Suppressor macrophage treated with lipopolysaccharide for 4 hours (primary cell): ENCODE results near the gene EPB41L4A.

Experiments used
- DNase-seq: peaks from one replicate; pipeline ENCODE4 v3.0.0-alpha.2; 2020

EPB41L4A gene

GRCh38 chr5:112142769-112143270 is 276.3 kb downstream of the EPB41L4A start:
- peak; percentile 69 for DNase-seq

DNA sequence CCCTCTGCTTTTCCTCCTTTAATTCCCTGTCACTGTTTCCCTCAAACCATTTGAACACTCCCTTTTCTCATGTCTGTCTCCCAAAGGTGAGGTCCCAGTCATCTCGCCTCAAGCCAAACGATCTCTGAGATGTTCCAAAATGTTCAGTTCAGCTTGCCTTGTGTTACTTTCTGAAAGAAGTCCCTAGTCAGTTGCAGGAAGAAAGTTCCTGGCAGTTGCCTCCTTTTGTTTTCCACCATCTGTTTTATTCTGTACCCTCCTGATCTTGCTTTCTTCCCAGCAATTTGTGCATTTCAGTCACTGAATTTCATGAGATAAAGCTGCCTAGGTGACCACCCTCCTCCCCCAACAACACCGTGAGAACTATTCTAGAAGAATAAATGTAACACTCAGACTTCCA is 277.5 kb downstream of the EPB41L4A start:
- DNase-seq: no peak

DNA sequence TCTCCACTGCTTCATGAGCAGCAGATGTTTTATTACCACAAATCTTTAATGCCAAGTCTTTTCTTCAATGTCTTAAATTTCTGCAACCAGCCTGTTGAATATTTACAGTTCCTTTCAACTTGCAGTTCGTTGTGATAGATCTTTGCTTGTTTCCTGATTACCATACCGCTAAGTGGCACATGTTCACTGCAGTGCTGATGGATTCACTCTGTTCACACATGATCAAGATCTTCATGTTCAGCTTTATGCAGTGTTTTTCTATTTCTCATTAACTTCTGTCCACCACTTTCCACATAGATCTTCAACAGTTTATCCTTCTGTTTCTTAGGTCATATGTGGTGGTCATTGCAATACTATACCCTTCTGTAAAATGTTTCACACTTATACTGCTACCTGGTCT is 280.6 kb downstream of the EPB41L4A start:
- no peak for DNase-seq

GRCh38 chr5:112136773-112137172 is 282.3 kb downstream of the EPB41L4A start:
- no peak for DNase-seq

DNA sequence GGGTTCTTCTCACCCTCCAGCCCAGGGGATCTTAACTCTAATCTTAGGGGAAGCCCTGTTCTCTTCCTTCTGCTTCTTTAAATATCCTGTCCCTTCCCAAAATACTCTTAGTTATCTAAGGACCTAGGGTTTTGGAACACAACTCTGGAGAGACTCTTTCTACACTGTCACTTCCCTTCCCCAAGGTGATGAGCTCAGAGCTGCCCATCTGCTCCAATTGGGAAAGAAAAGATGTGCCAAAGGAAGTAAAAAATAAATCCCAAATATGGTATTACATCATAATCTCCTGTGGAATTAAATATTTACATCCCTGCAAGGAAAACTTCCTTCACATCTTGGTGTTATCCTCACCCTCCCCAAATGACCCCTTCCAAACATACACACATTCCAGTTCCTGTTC is 291.2 kb downstream of the EPB41L4A start:
- no peak for DNase-seq

DNA sequence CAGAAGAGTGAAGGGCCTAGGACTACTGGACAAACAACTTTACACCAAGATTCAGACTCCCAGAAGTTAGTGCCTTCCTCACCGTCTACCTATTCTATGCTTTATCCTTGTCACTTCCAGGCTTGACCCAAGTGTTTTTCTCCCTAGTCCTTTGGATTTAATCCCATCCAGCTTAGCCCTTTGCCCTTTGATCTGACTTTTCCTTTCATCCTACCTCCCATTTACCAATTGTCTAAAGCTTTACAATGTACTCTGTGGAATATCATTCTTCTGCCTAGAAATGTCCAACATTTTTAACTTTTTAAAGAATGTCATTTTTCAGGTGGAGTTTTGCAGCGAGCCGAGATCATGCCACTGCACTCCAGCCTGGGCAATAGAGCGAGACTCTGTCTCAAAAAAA is 292.1 kb downstream of the EPB41L4A start:
- DNase-seq: no peak

DNA sequence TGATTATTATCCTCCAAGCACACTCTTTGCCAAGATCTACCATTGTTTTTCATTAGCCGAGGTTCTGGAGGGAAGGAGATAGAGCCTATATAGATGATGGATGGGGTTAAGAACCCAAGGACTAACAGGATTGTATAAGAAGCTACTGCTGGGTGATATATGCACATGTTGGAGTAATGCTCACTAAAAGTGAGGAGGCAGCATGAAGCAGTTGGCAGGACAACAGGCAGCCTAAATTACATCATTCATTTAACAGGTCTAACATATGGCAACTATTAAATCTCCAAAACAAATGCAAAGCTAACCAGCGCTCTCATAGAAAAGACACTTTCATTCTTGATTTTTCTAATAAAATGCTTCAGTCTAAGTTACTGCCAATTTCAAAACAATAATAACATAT is 293.2 kb downstream of the EPB41L4A start:
- no peak for DNase-seq

DNA sequence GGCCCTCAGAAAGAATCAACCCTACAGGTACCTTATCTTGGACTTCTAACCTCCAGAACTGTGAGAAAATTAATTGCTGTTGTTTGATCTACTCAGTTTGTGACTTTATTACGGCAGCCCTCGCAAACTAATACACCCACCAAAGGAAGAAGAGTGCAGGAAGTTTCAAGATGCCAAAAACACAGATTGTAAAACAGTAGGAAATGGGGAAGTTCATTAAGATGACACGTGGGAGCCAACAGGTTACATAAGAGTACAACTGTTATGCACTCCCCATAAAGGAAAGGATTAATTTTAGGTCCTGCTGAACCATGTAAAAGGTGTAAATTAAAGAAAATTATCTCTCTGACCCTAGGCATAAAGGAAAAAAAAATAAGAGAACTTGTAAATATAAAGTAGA is 294.3 kb downstream of the EPB41L4A start:
- no peak for DNase-seq

DNA sequence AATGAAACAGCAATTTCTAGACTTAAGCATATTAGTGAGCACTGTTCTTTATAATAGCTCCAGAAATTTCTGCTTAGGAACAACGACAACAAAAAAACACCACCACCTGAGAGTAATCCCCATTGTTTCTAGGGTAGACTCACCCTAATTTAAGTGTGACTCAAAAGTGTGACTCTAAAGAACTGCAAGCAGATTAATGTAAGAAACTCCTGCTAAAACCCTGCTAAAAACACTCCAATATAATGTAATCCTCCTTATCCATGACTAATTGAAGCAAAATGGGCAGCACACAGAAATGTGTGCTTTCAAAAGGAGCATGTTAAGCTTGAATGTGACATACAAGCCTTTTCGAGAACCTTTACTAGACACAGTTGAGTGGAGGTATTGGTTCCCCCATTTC is 296.0 kb downstream of the EPB41L4A start:
- no peak for DNase-seq

GRCh38 chr5:112122353-112122752 is 296.7 kb downstream of the EPB41L4A start:
- DNase-seq: no peak

DNA sequence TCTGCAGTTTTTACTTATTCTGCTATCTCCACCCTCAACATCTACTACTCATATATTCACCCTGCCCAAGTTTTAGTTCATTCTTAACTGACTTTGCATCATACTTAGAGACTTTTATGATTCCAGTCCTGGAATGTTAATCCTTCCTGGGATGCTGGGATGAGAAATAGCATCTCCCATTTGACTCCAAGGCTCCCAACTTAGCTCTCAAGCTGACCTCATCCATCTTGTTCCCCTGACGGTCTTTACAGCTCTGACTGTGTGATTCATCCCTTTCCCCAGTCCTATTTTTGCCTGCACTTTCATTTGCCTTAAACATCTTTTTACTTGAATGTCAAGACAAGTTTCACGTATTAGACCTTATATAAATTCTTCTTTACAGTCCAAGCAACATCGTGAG is 297.8 kb downstream of the EPB41L4A start:
- no peak for DNase-seq

- DNase-seq: no peak
These were observed 299.1 kb downstream of the EPB41L4A start for GRCh38 chr5:112119969-112120368.

DNA sequence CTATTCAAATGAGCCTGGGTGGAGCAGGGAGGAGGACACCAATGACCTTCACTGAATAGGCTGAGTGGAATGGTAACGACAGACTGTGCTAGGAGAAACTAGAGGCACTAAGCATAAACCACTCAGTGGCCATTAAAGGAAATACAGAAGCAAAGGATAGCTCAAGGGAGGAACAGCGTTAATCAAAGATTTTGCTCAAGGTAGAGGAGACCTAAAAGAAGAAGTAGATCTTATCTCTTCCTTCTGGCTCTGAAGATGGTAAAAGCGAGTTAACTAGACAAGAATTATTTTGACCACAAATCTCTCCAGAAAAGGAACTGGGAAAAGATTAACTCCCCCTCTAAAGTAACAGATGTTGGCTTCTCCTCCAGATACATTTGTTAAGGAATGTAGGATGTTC is 299.6 kb downstream of the EPB41L4A start:
- no peak for DNase-seq

DNA sequence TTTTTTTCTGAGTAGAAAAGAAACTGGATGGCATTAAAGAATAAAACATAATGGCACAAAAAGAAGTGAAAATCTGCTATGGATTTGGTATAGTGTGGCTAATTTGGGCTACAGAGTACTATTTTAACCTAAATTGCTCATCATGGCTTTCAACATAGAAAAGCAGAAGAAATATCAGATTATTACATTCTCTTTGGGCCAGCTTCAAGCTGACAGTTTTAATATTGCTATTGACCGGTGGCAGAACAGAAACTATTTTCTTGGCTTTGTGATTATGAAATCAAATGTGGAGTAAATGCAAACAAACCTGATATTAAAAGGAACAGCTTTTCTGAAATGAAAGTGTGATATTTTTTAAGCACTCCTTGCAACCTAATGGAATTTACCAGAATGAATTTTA is 301.5 kb downstream of the EPB41L4A start:
- peak; percentile 78 for DNase-seq

DNA sequence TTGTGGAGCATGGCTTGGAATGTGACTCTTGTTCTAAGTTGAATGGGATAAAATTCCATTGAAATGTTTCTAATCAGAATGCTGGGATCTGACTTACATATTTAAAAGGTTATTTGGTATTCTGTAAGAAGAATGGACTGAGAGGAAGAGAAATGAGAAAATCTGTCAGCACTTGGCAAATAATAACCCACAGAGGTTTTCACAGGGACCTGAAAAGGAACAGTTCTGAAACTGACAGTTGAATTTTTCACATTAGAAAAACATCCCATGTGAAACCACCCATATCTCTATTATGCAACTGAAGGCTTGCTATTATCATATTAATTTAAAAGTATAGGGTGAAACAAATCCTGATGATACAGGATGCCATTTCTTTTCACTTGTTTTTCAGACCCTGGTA is 302.7 kb downstream of the EPB41L4A start:
- no peak for DNase-seq

DNA sequence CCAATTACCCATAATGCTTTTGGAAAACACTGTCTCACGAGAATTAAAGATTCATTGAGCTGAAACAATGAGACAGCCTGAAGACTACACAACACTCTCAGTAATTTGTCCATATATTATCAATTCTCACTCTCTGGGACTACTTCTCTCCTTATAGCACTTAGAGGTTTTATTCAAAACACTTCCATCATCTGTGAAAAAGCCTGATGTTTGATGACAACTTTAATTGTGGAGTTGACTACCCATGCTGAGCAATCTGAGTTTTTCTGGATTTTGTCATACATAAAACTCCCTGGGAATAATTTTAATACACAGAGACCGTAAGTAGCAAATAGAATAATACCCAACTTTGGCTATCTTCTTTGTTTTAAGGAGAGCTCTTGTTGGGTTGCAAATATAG is 305.5 kb downstream of the EPB41L4A start:
- no peak for DNase-seq
